Activated naive CD4-positive, alpha-beta T cell treated with anti-CD3 and anti-CD28 coated beads, Interleukin-2, amount 50 U/mL, for 16 hours (primary cell): ENCODE measurements around the gene ARIH2.
A peak's percentile ranks its signal among the peaks of the same experiment; 100 is the strongest.
"Not testable (repeated sequence)": the region's sequence is repeated elsewhere in the genome, so short reads cannot be mapped to it uniquely, and the experiment has no call there.

Experiments
- DNase-seq: peaks from one replicate; pipeline ENCODE4 v3.0.0-alpha.2; 2020

Gene ARIH2

DNA sequence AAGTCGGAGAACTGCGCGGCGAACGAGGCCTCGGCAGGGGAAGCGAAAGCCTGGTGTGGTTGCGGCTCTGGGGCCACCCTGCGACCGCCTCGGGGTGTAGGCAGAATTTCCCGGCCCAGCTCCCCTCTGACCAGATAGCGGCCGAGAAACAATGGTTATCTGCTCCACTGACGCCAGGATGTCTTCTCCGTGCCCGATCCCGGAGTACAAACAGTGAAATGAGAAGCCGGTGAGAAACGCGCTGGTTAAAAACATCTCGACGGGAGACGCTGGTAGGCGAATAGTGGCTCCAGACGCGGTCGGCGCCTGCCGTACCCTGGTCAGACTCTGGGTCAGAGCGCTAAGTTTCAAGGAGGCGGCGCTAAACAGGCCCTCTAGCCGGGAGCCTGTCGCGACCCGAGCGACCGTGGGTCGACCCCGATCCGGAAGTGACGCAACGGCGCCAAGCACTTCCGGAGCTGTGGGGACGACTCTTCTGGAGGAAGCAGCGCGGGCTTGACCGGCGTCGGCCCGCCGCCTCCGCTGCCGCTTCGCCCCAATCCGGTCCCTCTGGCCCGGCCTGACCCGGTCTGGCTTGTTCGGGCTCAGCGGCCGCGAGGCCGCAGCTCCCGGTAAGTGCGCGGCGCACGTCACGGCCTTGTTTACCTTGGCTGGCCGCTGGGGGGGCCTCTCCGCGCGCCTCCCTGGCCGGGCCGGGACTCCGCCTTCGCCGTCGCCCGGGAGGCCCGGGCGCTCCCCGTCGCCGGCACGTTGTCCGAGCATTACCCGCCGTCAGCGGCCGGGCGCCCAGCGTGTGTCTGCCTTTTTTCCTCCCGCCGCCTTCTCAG is at the start of gene ARIH2:
ARIH2 (plus strand) TSS at position 455 of the 827 bp plus-strand sequence. CDS start 8,717 bp downstream, outside the sequence.
- DNase-seq: peak; percentile 87

DNA sequence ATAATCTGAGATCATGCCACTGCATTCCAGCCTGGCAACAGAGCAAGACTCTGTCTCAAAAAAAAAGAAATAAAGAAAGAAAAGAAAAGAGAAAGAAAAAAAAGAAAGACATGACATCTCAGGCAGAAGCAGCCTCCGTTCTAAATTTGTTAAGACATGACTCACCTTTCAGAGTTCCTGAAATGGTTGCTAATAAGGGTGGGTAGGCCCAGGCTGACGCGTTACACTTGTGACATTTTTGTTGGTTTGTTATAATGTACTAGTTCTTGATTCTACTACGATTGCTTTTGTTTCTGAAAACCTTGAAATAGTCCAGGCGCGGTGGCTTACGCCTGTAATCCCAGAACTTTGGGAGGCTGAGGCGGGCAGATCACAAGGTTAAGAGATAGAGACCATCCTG is 41.0 kb upstream of the ARIH2 start:
- DNase-seq: no peak

DNA sequence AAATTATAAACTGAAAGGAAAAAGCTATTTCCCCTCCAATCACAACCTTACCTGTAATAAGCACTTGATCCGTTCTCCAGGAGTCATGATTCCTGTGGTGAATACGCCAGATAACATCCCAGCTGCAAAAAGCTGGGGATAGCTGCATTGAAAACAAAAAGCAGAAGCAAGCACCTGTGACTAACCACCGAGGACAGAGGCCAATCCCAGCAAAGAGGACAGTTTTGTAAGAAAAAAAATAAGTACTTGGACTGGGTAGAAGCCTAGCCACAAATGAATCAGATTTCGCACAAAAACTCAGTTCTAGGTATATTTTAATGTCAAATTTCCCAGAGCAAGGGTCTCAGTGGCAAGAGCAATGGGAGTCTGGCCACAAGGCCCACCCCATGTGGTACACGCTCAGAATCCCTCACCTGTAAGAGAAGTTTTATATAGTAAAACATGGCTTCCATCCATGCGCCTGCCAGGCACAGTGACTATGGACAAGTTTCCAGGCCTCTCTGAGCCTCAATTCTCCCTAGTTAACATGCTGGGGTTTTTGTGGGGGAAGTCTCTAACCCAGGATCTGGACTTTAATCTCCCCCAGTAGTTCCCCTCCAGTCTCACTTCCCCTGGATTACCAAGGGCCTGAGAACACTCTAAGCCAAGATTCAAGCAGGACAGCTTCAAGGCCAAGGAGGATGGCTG is 39.2 kb upstream of the ARIH2 start:
- DNase-seq: no peak

DNA sequence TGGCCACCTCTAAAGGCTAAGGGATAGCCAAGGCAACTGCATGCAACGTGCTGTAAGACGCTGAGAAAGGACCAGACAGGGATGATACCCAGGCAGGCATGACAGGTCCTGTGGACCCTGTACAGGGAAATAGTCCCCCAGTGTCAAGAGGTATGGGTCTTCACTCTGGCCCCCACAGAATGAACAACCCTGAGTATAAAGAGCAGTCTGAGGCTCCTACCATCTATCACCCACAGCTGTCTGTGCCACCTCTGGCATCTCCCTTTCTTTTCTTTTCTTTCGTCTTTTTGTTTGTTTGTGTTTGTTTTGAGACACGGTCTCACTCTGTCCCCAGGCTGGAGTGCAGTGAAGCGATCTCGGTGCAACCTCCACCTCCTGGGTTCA is 38.7 kb upstream of the ARIH2 start:
- DNase-seq: no peak

DNA sequence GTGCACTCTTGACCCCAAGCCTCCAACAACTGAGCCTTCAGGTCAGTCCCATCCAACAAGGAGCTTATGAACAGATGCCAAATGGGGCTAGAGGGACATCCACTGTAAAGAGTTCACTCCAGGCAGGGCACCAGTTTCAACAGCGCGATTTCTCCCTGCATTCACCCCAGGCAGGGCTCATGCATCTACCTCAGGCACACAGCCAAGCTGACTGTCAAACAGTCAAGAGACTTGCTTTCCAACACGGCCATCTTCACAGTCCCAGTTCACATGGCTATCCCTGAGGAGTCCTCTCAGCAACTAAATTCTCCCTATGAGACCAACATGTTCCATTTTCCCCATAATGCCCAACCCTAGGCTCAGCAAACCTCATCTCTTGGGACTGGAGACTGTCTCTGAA is 37.6 kb upstream of the ARIH2 start:
- no peak for DNase-seq

DNA sequence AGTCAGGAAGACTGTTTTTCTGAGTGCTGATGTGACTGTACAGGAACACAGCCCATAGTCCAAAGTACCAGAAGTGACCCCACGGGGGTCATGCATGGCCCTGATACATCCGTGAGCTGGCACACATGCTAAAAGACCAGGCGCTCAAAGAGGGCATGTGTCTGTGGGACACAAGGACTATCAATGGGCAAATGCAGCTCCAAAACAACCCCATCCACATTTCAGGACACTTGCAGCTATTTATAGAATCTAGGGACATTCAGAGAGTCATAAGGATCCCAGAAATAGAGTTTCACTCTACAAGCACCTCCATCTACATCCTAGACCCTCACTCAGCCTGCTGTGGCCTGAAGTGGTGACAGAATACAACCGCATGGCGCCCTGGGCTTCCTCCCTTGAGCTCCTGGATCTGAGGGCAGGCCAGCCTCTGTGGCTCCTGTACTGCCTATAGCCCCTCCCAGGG is 37.0 kb upstream of the ARIH2 start:
- no peak for DNase-seq

DNA sequence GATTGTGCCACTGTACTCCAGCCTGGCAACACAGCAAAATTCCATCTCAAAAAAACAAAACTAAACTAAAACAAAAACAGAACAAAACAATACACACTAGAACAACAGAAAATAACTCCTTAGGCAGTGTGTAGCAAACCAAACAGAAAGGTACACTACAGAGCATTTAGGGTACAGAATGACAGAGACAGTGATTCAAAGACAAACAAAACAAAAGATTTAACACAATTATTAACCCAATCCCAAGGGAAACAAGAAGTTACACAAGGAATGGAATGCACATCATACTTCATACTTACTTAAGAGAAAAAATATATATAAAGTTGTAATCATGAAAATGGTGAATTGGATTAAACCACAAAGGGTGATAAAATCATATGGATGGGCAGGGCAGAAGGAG is 32.9 kb upstream of the ARIH2 start:
- DNase-seq: no peak

DNA sequence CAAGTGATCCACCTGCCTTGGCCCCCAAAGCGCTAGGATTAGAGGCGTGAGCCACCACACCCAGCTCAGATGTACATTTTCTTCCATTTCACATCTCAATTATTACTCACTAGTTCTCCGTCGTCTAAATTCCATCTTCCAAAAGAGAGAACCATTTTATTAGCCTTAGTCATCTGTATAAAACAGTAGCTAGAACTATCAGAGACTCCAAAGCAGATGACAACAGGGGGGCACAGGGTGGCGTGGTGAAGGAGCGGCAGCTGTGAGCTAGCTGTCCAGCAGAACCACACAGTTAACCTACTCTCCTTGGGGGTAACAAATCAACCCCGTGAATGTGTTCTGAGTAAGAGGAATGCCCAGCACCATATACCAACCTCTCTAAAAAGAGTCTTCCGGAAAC is 27.0 kb upstream of the ARIH2 start:
- DNase-seq: no peak

DNA sequence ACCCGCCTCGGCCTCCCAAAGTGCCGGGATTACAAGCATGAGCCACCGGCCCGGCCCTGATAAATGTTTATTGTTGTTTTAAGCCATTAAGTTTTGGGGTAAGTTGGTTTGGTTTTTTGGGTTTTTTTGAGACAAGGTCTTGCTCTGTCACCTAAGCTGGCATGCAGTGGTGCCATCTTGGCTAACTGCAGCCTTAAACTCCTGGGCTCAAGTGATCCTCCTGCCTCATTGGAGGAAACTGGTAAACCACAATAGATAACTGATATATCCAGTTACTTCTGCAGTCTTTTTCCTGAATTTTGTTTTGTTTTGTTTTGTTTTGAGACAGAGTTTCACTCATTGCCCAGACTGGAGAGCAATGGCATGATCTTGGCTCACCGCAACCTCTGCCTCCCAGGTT is 24.1 kb upstream of the ARIH2 start:
- no peak for DNase-seq

DNA sequence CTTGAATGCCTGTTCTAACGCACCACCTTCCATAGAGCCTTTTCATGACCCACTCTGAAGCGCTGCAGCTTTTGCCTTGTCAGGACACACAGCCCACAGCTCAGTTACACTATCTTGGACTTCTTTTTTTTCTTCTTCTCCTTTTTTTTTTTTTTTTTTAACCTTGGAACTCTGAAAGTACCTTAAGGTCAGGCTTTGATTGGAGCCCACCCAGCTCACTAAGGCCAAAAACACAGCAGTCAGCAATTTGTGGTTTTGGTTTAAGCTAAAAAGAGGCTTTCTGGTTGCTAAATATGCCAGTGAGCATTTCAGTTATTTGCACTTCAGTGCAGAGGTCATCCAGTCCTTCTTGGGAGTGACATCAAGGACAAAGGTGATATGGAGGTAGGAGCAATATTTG is 21.7 kb upstream of the ARIH2 start:
- DNase-seq: no peak

DNA sequence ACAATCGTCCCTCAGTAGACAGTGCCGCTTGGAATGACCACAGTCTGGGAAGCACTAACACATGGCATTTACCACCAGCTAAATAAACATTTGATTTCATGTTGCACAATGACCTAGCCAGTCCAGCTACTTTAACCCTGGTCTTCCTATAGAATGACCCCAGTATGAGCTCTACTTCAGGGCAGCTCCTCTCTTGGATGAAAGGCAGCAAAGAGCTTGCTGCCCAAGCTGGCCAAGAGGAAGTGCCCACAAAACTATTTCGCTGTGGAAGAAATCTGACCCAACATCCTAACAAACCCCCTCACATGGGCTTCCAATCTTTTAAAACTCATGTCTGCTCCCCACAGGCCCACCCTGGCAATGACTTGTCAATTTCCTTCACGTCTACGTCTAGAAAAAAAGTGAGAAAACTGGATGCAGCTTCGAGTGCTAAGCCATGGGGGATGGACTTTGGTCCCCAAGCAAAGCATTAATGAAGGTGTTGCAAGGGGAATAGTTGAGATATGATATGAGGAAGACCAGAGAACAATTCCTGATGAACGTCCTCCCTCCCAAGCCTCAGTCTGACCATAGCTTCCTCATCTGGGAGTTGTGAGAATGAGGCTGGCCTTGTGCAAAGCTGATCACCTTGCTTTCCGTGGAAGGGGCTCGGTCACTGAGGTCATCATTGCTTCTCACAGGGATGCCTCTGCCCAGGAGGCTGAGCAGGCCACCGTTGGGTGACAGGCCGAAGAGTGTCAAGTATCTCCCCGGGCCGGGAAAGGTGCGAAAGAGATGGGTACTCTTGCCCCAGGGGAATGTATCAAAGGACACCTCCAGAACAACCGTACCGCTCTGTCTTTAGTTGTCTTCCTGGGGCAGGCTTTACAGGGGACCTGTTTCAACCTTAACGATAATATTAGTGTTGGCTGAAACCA is 20.9 kb upstream of the ARIH2 start:
- DNase-seq: no peak

DNA sequence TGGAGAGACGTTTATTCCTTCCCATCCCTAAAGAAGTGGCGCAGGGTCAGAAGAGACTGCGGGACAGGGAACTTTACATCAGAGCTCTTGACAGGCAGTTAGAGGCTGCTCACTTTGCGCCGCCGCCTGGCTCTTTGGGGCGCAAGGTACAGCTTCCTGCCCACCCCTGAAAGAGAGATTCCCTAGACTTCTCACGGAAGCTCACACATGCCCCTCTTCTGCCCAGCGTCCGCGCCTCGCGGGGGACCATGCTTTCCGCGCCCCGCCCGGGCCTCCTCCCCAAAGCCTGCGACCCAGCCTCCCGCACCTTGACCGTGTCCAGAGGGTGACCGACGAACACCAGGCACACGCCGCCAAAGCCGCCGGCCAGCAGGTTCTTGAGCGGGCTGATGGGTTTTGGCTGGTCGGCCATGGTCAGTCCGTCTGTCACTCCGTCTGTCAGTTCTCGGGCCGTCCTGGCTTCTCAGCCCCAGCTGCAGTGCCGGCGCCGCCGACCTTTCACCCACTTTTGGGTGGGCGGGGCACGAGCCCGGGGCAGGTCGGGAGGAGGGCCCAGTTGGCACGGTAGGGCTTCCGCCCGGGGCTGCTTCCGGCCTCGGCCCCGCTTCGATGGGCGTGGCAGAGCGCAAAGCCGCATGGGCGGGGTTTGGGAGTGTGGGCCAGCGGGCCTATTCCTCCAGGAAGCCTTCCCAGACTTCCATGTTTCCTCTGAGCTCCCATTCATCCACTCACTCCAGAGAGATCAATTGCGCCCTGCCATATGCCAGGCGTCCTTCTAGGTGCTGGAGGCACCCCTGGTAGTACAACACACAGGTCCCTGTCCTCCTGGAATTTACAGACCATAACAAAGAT is 20.0 kb upstream of the ARIH2 start, which contains the start of gene SLC25A20:
SLC25A20 (minus strand) TSS at position 500 of the 852 bp plus-strand sequence; CDS start at position 412, 88 bp downstream.
- DNase-seq: peak; percentile 93

DNA sequence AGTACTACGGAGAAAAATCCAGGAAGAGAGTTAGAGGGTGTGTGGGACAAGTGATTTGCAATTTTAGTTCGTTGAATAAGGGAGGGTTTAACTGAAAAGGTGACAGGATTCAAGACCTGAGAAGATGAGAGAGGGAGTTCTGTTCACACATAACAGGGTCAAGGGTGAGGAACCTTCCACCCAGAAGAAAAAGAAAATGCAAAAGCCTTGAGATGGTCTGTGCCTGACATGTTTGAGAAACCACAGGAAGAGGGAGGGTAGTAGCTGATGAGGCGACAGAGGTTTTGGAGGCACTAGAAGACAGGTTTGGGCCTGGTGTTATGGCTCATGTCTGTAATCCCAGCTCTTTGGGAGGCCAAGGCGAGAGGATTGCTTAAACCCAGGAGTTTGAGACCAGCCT is 19.4 kb upstream of the ARIH2 start:
- DNase-seq: no peak

DNA sequence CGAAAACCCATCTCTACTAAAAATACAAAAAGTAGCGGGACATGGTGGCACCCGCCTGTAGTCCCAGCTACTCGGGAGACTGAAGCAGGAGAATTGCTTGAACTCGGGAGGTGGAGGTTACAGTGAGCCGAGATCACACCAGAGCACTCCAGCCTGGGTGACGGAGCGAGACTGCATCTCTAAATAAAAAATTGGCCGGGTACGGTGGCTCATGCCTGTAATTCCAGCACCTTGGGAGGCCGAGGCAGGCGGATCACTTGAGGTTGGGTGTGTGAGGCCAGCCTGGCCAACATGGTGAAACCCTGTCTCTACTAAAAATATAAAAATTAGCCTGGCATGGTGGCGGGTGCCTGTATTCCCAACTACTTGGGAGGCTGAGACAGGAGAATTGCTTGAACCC is 11.6 kb upstream of the ARIH2 start:
- DNase-seq: not testable (repeated sequence)

DNA sequence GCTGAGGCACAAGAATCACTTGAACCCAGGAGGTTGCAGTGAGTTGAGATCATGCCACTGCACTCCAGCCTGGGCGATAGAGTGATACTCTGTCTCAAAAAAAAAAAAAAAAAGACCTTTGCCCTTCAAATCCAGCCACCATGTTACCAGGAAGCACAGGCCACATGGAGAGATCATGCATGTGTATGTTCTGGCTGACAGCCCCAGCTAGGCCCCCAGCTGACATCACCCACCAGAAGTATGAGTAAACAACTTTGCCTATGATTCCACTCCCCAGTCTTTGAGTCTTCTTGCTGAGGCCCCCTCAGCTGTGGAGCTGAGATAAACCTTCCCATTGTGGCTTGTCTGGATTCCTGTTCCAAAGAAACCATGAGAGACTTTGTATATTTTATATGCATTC is 3.3 kb upstream of the ARIH2 start:
- DNase-seq: no peak

DNA sequence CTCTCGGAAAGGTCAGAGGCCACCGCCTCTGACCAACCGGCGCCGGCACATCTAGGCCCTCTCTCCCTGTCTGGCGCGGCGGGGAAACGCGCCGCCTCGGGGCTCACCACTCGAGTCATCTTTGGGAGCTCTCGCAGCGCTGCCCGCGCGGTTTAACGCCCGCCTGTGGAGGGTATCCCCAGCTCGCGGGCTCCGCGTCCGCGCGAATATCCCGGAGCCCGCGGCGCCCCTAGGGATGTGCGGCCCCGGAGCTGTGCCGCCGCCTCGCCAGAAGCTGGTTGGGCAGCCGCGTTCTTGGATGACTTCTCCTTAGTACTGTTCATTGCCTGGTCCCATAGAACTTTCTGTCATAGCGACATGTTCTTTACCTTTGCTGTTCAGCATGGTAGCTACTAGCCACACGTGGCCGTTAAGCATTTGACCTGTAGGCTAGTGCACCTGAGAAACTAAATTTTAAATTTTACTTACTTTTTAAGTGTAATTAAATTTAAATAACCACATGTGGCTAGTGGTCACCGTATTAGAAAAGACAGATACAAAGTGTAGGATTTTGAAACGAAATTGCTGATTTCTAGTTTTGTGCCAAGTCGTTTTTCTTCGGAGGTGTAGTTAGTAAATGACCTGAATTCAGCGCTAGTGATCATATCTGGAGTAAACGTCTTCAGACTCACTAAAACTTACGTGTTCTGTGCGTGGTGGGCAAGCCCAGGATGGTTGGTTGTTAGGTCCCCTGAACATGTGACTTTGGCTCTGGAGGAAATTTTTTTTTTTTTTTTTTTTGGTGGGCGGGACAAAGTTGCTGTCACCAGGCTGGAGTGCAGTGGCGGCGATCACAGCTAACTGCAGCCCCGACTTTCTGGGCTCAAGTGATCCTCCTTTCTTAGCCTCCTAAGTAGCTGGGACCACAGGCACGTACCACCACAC is 835 bp downstream of the ARIH2 start:
- peak; percentile 58 for DNase-seq

DNA sequence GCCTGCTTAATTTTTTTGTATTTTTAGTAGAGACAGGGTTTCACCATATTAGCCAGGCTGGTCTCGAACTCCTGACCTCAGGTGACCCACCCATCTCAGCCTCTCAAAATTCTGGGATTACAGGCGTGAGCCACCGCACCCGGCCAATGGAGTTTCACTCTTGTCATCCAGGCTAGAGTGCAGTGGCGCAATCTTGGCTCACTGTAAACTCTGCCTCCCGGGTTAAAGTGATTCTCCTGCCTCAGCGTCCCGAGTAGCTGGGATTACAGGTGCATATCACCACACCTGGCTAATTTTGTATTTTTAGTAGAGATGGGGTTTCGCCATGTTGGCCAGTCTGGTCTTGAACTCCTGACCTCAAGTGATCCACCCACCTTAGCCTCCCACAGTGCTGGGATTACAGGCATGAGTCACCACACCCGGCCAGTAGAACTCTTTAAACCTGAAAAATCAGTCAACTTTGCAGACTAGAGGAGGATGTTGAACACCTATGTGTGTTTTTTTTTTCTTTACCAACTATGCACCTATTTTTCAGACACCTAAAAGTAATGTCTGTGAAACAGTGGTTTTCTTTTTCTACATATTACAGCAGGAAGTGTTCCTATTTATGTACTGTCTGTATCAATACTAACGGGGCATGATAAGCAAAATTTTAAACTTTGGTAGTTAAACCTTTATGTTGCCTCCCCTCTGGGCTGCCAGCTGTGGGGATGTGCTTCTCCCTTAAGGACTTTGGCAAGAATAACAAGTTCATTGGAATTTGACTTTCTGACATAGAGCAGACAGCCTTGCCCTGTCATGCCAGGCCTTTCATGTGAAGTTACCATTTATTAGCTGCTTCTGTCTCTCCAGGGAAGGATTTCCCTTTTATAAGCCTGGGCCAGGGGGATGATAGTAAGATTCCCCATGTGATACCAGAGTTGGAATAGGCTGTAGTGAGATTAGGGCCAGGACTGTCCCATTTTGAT is 8.1 kb downstream of the ARIH2 start:
- no peak for DNase-seq

DNA sequence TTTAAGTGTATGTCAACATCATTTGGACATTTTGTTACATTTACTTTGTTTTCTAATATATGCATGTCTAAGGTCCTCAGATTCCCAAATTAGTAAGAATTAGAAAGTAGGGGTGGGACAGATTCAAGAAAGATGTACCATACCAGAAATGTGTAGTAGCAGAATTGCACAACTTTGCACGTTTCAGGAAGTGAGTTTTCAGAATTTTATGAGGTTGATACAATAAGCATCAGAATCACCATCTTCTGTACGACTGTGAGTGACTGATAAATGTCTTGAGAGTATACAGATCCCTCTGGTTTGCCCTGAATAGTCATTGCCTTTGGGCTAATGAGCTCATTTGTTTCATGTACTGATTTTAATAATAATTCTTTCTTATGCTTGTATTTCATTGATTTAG is 9.3 kb downstream of the ARIH2 start:
- no peak for DNase-seq

DNA sequence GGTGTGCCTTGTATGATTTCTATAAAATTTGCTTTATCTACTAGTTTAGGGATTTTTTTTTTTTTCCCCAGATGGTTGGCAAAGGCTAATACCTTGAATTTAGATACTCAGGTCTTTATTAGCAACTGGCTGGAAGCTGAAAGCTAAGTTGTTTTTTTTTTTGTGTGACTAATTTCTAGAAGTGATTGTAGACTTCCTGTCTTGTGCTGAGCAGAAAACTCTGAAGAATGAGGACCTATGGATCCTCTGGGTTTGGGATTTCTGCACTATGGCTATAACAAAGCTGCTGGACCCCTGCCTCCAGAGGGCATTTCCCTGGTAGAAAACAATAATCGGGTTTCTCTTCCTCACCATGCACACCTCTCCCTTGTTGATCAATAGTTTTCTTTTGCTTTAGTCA is 10.0 kb downstream of the ARIH2 start:
- no peak for DNase-seq
